Measurements from ENCODE around the gene MYO16. TPM values are rescaled to one million over a fixed set of nuclear protein-coding genes. Genes with fewer than 3 reads are reported as not detected.

The MYO16 gene
- total RNA-seq, 1 donor: not detected

GRCh38 chr13:109166804-109167203, 537.4 kb downstream of the MYO16 start:
- no peak for DNase-seq (ENCODE audit: insufficient read length, low spot score, missing footprints)
- no peaks in the 10 kb centered on the region for H3K36me3 ChIP-seq (ENCODE audit: insufficient read depth, low read length)
- H3K27ac ChIP-seq (ENCODE audit: low read depth, low read length): no peak overlapping the region
- no peaks in the 10 kb centered on the region for H3K27me3 ChIP-seq (ENCODE audit: insufficient read depth, low read length)
- H3K79me2 ChIP-seq (ENCODE audit: insufficient read depth, low read length): no peaks in the 10 kb centered on the region
- H3K9me3 ChIP-seq (ENCODE audit: low read depth, low read length): no peaks in the 10 kb centered on the region
- H3K4me1 ChIP-seq (ENCODE audit: insufficient read depth, low read length): peaks cover 15% of the 10 kb centered on the region
- H4K20me1 ChIP-seq (ENCODE audit: insufficient read depth, low read length): no peaks in the 10 kb centered on the region
- TF ChIP-seq CTCF (IDR thresholded peaks at IDR 0.05; ENCODE audit: extremely low read depth, low read depth, low read length): no peak
- no peak overlapping the region for H2AFZ ChIP-seq (ENCODE audit: low read length)
- H3K4me2 ChIP-seq (ENCODE audit: insufficient read depth, low read length): no peak overlapping the region
- no peak overlapping the region for H3K4me3 ChIP-seq (ENCODE audit: insufficient read depth, low read length)

- no peaks in the 10 kb centered on the region for H3K36me3 ChIP-seq (ENCODE audit: insufficient read depth, low read length)
- H2AFZ ChIP-seq (ENCODE audit: low read length): no peak overlapping the region
- no peak overlapping the region for H3K4me2 ChIP-seq (ENCODE audit: insufficient read depth, low read length)
- no peak for TF ChIP-seq CTCF (IDR thresholded peaks at IDR 0.05; ENCODE audit: extremely low read depth, low read depth, low read length)
- H3K27me3 ChIP-seq (ENCODE audit: insufficient read depth, low read length): no peaks in the 10 kb centered on the region
- DNase-seq (ENCODE audit: insufficient read length, low spot score, missing footprints): no peak
- H3K79me2 ChIP-seq (ENCODE audit: insufficient read depth, low read length): no peaks in the 10 kb centered on the region
- no peaks in the 10 kb centered on the region for H3K9me3 ChIP-seq (ENCODE audit: low read depth, low read length)
- H3K4me3 ChIP-seq (ENCODE audit: insufficient read depth, low read length): no peak overlapping the region
- no peaks in the 10 kb centered on the region for H3K4me1 ChIP-seq (ENCODE audit: insufficient read depth, low read length)
- H3K27ac ChIP-seq (ENCODE audit: low read depth, low read length): no peak overlapping the region
- H4K20me1 ChIP-seq (ENCODE audit: insufficient read depth, low read length): no peaks in the 10 kb centered on the region
These were observed 542.7 kb downstream of the MYO16 start for GRCh38 chr13:109172136-109172535.

- no peak overlapping the region for H3K4me3 ChIP-seq (ENCODE audit: insufficient read depth, low read length)
- TF ChIP-seq CTCF (IDR thresholded peaks at IDR 0.05; ENCODE audit: extremely low read depth, low read depth, low read length): no peak
- no peaks in the 10 kb centered on the region for H3K79me2 ChIP-seq (ENCODE audit: insufficient read depth, low read length)
- no peak overlapping the region for H2AFZ ChIP-seq (ENCODE audit: low read length)
- H3K4me2 ChIP-seq (ENCODE audit: insufficient read depth, low read length): no peak overlapping the region
- H3K27ac ChIP-seq (ENCODE audit: low read depth, low read length): no peak overlapping the region
- no peaks in the 10 kb centered on the region for H3K27me3 ChIP-seq (ENCODE audit: insufficient read depth, low read length)
- no peak for DNase-seq (ENCODE audit: insufficient read length, low spot score, missing footprints)
- peaks cover 1% of the 10 kb centered on the region for H3K4me1 ChIP-seq (ENCODE audit: insufficient read depth, low read length)
- no peaks in the 10 kb centered on the region for H4K20me1 ChIP-seq (ENCODE audit: insufficient read depth, low read length)
- no peaks in the 10 kb centered on the region for H3K36me3 ChIP-seq (ENCODE audit: insufficient read depth, low read length)
- no peaks in the 10 kb centered on the region for H3K9me3 ChIP-seq (ENCODE audit: low read depth, low read length)
These were observed 546.3 kb downstream of the MYO16 start for GRCh38 chr13:109175666-109176065.

- H2AFZ ChIP-seq (ENCODE audit: low read length): peak overlapping the region; percentile 77
- no peaks in the 10 kb centered on the region for H3K36me3 ChIP-seq (ENCODE audit: insufficient read depth, low read length)
- no peaks in the 10 kb centered on the region for H3K27me3 ChIP-seq (ENCODE audit: insufficient read depth, low read length)
- no peaks in the 10 kb centered on the region for H3K9me3 ChIP-seq (ENCODE audit: low read depth, low read length)
- H3K4me2 ChIP-seq (ENCODE audit: insufficient read depth, low read length): no peak overlapping the region
- no peaks in the 10 kb centered on the region for H3K79me2 ChIP-seq (ENCODE audit: insufficient read depth, low read length)
- H3K4me1 ChIP-seq (ENCODE audit: insufficient read depth, low read length): peaks cover 9% of the 10 kb centered on the region
- peak overlapping the region; percentile 81 for H3K27ac ChIP-seq (ENCODE audit: low read depth, low read length)
- no peak for TF ChIP-seq CTCF (IDR thresholded peaks at IDR 0.05; ENCODE audit: extremely low read depth, low read depth, low read length)
- no peak overlapping the region for H3K4me3 ChIP-seq (ENCODE audit: insufficient read depth, low read length)
- H4K20me1 ChIP-seq (ENCODE audit: insufficient read depth, low read length): no peaks in the 10 kb centered on the region
- DNase-seq (ENCODE audit: insufficient read length, low spot score, missing footprints): peak; percentile 76
These were observed 551.6 kb downstream of the MYO16 start for GRCh38 chr13:109180905-109181425.

Data from osteoblast (primary cell).